ENCODE measurements around the gene MTERF4. TPM values are rescaled to one million over a fixed set of nuclear protein-coding genes. Genes with fewer than 3 reads are reported as not detected.
"Not testable (repeated sequence)": the region's sequence is repeated elsewhere in the genome, so short reads cannot be mapped to it uniquely, and the experiment has no call there.

MTERF4 gene
- total RNA-seq, 2 experiments from 2014 or later, result 88.1 to 88.9 TPM

DNA sequence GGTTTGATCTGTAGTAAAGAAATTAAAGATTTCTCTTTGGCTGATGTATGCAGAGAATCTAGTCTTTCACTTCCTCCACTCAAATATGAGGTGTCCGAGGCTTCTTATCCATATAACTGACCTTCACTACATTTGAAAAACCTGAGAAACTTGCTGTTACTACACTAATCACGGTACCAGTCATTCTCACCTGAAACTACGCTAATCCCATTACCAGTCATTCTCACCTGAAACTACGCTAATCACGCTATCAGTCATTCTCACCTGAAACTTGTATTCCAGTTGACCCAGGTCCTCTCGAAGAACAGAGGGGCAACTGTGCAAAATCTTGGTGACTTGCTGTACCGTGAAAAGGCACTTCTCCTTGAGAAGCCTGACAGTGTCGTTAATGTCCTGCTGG, 5.1 kb downstream of the MTERF4 start:
- POLR2A ChIA-PET, result no interaction called here
- ATAC-seq (ENCODE audit: low read depth), result no peak
- peaks cover 17% of the 10 kb centered on the region for H3K36me3 Mint-ChIP-seq
- H3K27me3 Mint-ChIP-seq, result no peaks in the 10 kb centered on the region
- H3K4me1 Mint-ChIP-seq, result peaks cover 38% of the 10 kb centered on the region
- no peak overlapping the region for H3K27ac Mint-ChIP-seq
- DNase-seq, result no peak
- H3K9me3 Mint-ChIP-seq, result no peaks in the 10 kb centered on the region
- no peak overlapping the region for H3K4me3 Mint-ChIP-seq

- Mint-ChIP-seq H3K4me3 (peak overlapping the region; percentile 40), H3K36me3 (peaks cover 17% of the 10 kb centered on the region), H3K27ac (peak overlapping the region; percentile 73), H3K9me3 (no peaks in the 10 kb centered on the region), H3K4me1 (peaks cover 35% of the 10 kb centered on the region), H3K27me3 (no peaks in the 10 kb centered on the region)
- DNase-seq, result no peak
- peak; percentile 77 for ATAC-seq (ENCODE audit: low read depth)
- POLR2A ChIA-PET, result interaction anchor here (1.0 to 1.1 kb wide), 2 partner anchors 14 to 54 kb away, joined by 4 to 12 read pairs; partner anchors contain the start of gene PASK
Measured at GRCh38 chr2:241095594-241096290, 6.3 kb downstream of the MTERF4 start.

GRCh38 chr2:241094924-241095420, 7.1 kb downstream of the MTERF4 start:
- Mint-ChIP-seq H3K36me3 (peaks cover 17% of the 10 kb centered on the region), H3K4me3 (no peak overlapping the region)

DNA sequence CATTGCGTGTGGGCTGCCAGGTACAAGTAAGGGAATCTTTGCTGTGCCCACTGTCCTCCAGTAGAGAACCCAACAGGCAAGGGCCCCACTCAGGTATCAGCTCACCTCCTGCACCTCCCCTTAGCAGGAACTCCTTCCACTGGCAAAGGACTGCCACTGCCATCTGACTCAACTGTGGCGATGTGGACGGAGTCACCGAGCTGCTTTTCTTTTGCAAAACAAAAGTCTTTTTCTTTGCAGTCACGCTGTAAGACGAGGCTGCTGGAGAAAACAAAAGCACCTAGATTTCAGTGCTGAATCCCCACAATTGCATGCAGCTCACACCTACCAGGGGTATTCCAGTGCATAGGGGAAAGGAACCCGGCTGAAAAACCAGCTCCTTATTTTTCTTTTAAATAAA, 7.9 kb downstream of the MTERF4 start:
- no peak for DNase-seq
- Mint-ChIP-seq H3K9me3 (no peaks in the 10 kb centered on the region), H3K27me3 (no peaks in the 10 kb centered on the region), H3K4me3 (no peak overlapping the region), H3K4me1 (peaks cover 27% of the 10 kb centered on the region), H3K36me3 (peaks cover 18% of the 10 kb centered on the region), H3K27ac (no peak overlapping the region)
- no peak for ATAC-seq (ENCODE audit: low read depth)
- POLR2A ChIA-PET, result no interaction called here

More at GRCh38 chr2:241094924-241095420, 7.1 kb downstream of the MTERF4 start:
- Mint-ChIP-seq H3K9me3 (no peaks in the 10 kb centered on the region), H3K4me1 (peaks cover 30% of the 10 kb centered on the region), H3K27ac (peak overlapping the region; percentile 73), H3K27me3 (no peaks in the 10 kb centered on the region)
- DNase-seq (no peak), ATAC-seq (ENCODE audit: low read depth) (no peak)
- POLR2A ChIA-PET, result interaction anchor here (1.0 to 1.1 kb wide), 2 partner anchors 15 to 55 kb away, joined by 4 to 12 read pairs; partner anchors contain the start of gene PASK

DNA sequence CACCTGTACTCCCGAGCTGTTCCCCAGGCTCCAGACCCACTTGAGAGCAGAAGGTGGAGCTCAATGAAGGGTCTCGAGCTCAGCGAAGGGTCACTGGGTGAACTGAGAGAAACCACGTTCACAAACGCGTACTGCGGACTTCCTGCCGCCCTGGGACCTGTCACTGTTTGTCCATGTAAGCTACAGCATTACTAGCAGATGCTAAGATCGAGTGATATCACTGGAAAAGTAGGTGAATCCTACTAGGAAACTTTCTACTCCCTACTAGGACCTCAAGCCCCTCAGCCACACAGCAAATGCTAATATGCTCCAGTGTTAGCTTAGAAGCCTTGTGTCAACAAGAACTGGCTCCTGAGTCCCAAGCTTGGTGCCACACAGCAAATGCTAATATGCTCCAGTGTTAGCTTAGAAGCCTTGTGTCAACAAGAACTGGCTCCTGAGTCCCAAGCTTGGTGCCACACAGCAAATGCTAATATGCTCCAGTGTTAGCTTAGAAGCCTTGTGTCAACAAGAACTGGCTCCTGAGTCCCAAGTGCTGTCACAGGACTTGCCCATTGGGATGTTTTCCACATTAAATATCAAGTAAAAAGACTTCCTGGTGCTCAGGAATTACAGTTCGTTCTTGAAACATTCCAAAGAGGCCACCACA, 8.8 kb downstream of the MTERF4 start:
- H3K9me3 Mint-ChIP-seq; H3K27ac Mint-ChIP-seq; ATAC-seq (ENCODE audit: low read depth); H3K4me3 Mint-ChIP-seq; H3K27me3 Mint-ChIP-seq; POLR2A ChIA-PET; DNase-seq: not testable (repeated sequence)
- Mint-ChIP-seq H3K4me1 (peaks cover 23% of the 10 kb centered on the region), H3K36me3 (peaks cover 18% of the 10 kb centered on the region)

- no peak overlapping the region for H3K4me3 Mint-ChIP-seq
- POLR2A ChIA-PET, result no interaction called here
- DNase-seq (no peak), ATAC-seq (ENCODE audit: low read depth) (no peak)
- no peak overlapping the region for H3K27ac Mint-ChIP-seq
- peaks cover 22% of the 10 kb centered on the region for H3K36me3 Mint-ChIP-seq
- no peaks in the 10 kb centered on the region for H3K27me3 Mint-ChIP-seq
- no peaks in the 10 kb centered on the region for H3K9me3 Mint-ChIP-seq
- H3K4me1 Mint-ChIP-seq, result peaks cover 22% of the 10 kb centered on the region
Measured at GRCh38 chr2:241092677-241093076, 9.4 kb downstream of the MTERF4 start.

- no peak overlapping the region for H3K27ac Mint-ChIP-seq
- H3K9me3 Mint-ChIP-seq, result no peaks in the 10 kb centered on the region
- no peak overlapping the region for H3K4me3 Mint-ChIP-seq
- peaks cover 19% of the 10 kb centered on the region for H3K36me3 Mint-ChIP-seq
- no peak for DNase-seq
- no peaks in the 10 kb centered on the region for H3K27me3 Mint-ChIP-seq
- POLR2A ChIA-PET, result no interaction called here
- no peak for ATAC-seq (ENCODE audit: low read depth)
- H3K4me1 Mint-ChIP-seq, result peaks cover 17% of the 10 kb centered on the region
Measured at GRCh38 chr2:241091734-241092445, 10.2 kb downstream of the MTERF4 start.

DNA sequence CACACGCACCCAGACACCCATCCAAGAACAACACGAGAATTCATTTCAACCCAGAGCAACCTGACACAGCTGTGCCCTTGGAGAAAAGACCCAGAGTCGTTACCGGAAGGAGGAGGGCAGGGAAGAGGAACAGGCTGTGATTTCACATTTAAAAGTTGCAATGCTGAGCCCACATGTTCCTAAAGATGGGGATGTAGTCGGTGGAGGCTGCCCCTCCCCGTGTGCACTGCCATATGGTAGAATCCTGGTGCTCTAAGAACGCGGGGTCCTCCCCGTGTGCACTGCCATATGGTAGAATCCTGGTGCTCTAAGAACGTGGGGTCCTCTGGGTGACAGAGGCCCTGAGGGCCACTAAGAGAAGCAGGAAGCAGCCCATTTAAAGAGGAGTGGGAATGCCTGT, 10.9 kb downstream of the MTERF4 start:
- POLR2A ChIA-PET, result no interaction called here
- Mint-ChIP-seq H3K4me3 (no peak overlapping the region), H3K4me1 (peaks cover 13% of the 10 kb centered on the region), H3K36me3 (peaks cover 25% of the 10 kb centered on the region), H3K27me3 (no peaks in the 10 kb centered on the region), H3K27ac (peak overlapping the region; percentile 8), H3K9me3 (no peaks in the 10 kb centered on the region)
- DNase-seq (no peak), ATAC-seq (ENCODE audit: low read depth) (no peak)

DNA sequence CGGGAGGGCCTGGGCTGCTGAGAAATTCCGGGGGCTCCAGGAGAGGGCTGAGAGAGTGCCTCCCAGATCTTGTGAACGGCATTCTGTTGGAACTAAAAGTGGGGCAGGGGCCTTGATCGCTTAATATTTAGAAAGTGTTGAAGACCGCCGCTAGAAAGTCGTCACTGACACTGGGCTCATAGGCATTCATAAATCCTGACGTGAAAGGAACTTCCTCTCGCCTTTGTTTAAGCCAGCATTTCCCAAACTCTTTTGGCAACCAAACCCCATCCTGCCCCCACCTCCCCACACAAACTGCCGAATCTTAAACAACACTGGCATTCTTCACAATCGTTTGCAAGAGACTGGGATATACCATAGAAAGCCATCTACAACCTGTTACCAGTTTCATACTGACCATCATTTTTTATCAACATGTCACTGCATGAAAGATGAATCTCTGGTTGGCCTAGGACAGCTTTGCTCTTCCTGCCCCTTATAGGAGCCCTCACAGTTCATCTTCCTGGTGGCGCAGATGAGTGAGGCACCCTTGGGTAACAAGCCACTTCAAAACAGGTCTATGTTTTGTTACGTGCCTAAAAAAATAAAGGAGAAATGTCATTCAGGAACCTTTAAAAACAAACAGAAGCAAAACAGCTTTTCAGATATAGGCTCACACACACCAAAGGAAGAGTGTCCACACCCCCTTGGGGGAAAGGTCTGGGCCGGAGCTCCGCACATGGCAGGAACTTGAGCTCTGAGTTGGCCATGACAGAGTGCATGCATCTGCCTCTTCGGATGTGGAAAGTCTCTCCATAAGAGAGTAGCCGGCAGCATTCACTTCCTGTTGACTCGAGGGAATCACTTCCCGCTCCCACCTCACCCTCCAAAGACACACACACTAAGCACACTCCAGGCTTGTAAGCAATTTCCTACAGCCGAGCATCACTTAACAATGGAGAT, 13.0 kb downstream of the MTERF4 start:
- peaks cover 19% of the 10 kb centered on the region for H3K36me3 Mint-ChIP-seq
- no peak overlapping the region for H3K4me3 Mint-ChIP-seq
- POLR2A ChIA-PET, result interaction anchor here (0.6 kb wide), 1 partner anchor 478 kb away, joined by 3 read pairs; no protein-coding TSS in a partner anchor
- H3K9me3 Mint-ChIP-seq, result no peaks in the 10 kb centered on the region
- H3K27ac Mint-ChIP-seq, result peak overlapping the region; percentile 9
- DNase-seq (no peak), ATAC-seq (ENCODE audit: low read depth) (no peak)
- peaks cover 3% of the 10 kb centered on the region for H3K4me1 Mint-ChIP-seq
- no peaks in the 10 kb centered on the region for H3K27me3 Mint-ChIP-seq

- peaks cover 3% of the 10 kb centered on the region for H3K4me1 Mint-ChIP-seq
- no peaks in the 10 kb centered on the region for H3K27me3 Mint-ChIP-seq
- POLR2A ChIA-PET, result interaction anchor here (1.0 kb wide), 1 partner anchor 10 kb away, joined by 5 read pairs; no protein-coding TSS in a partner anchor
- H3K4me3 Mint-ChIP-seq, result no peak overlapping the region
- no peak overlapping the region for H3K27ac Mint-ChIP-seq
- no peaks in the 10 kb centered on the region for H3K9me3 Mint-ChIP-seq
- ATAC-seq (ENCODE audit: low read depth) (no peak), DNase-seq (no peak)
- peaks cover 19% of the 10 kb centered on the region for H3K36me3 Mint-ChIP-seq
Measured at GRCh38 chr2:241088376-241088775, 13.7 kb downstream of the MTERF4 start.

DNA sequence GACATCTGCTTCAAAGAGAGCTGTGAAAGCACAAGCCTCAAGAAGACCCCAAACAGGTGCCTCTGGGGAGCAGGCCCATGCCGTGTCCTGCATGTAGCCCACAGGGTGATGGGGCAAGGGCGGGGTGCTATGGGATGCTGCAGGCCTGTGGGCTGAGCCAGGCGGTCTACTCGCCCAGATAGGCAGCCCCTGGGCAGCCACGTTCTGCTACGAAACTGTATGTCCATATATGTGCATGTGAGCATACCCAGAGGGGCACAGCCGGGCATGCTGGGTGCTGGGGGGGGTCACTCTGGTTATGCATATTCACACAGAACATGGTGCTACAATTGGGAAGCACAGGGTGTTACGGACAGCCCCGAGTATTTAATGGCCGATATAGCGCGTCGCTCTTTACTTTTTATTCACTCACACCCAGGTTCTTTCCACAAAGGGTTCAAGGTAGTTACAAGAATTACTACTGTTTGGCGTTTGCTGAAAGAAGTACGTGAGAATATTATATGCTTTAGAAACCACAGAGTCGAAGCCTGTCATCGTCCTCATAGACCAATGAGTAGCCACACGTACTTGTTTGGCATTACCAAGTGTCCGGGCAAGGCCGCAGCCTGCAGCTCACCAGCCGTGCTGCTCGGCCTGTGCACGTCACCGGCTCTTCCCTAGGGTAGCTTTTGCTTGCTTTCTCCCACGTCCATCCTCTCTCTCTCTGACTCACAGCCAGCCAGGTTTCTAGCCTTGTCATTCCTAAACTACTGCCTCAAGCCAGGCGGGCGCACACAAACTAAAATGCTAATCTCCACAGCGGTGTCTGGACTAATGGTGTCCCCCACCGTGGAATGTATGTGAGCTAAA, 14.4 kb downstream of the MTERF4 start:
- Mint-ChIP-seq H3K4me3 (no peak overlapping the region), H3K4me1 (peaks cover 3% of the 10 kb centered on the region), H3K27me3 (no peaks in the 10 kb centered on the region), H3K27ac (no peak overlapping the region), H3K9me3 (no peaks in the 10 kb centered on the region), H3K36me3 (peaks cover 19% of the 10 kb centered on the region)
- no peak for ATAC-seq (ENCODE audit: low read depth)
- DNase-seq, result no peak
- POLR2A ChIA-PET, result interaction anchor here (1.0 kb wide), 1 partner anchor 9 kb away, joined by 5 read pairs; no protein-coding TSS in a partner anchor

- POLR2A ChIA-PET, result no interaction called here
- no peak for ATAC-seq (ENCODE audit: low read depth)
- H3K4me3 Mint-ChIP-seq, result no peak overlapping the region
- H3K9me3 Mint-ChIP-seq, result no peaks in the 10 kb centered on the region
- peaks cover 19% of the 10 kb centered on the region for H3K36me3 Mint-ChIP-seq
- no peak overlapping the region for H3K27ac Mint-ChIP-seq
- DNase-seq, result no peak
- H3K27me3 Mint-ChIP-seq, result no peaks in the 10 kb centered on the region
- H3K4me1 Mint-ChIP-seq, result peaks cover 3% of the 10 kb centered on the region
Measured at GRCh38 chr2:241084856-241085444, 17.1 kb downstream of the MTERF4 start.

All from activated naive CD8-positive, alpha-beta T cell treated with anti-CD3 and anti-CD28 coated beads, Interleukin-2, amount 10 ng/mL, durations not matched to agents 7 days and 5 days (primary cell).